ENCODE results near the gene MRPS15.

DNA sequence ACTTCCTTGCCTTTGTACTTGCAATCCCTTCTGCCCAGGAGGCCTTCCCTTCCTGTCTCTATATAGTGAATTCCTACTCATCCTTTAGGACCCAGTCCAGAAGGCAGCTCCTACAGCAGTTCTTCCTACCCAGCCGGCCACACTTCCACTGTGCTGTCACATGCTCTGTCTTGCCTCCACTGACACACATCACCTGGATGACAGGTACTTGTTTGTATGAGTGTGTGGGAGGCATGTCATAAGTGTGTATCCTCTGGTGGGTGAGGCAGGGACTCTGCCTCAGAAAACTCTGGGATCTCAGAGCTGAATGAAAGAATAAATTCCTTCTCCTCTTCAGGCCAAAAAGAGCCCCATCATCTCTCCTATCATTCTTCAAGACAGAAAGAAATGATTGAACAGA lies 8.8 kb downstream of the MRPS15 start:
- TF ChIP-seq, protein P1, sequence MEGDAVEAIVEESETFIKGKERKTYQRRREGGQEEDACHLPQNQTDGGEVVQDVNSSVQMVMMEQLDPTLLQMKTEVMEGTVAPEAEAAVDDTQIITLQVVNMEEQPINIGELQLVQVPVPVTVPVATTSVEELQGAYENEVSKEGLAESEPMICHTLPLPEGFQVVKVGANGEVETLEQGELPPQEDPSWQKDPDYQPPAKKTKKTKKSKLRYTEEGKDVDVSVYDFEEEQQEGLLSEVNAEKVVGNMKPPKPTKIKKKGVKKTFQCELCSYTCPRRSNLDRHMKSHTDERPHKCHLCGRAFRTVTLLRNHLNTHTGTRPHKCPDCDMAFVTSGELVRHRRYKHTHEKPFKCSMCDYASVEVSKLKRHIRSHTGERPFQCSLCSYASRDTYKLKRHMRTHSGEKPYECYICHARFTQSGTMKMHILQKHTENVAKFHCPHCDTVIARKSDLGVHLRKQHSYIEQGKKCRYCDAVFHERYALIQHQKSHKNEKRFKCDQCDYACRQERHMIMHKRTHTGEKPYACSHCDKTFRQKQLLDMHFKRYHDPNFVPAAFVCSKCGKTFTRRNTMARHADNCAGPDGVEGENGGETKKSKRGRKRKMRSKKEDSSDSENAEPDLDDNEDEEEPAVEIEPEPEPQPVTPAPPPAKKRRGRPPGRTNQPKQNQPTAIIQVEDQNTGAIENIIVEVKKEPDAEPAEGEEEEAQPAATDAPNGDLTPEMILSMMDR (IDR thresholded peaks at IDR 0.05; ENCODE audit: low read depth, low read length, missing input control), result no peak
- no peak for TF ChIP-seq RAD21 (IDR thresholded peaks at IDR 0.05)
- TF ChIP-seq, protein P2, sequence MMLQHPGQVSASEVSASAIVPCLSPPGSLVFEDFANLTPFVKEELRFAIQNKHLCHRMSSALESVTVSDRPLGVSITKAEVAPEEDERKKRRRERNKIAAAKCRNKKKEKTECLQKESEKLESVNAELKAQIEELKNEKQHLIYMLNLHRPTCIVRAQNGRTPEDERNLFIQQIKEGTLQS (IDR thresholded peaks at IDR 0.05), result no peak
- no peak for TF ChIP-seq TAF1 (conservative IDR thresholded peaks at IDR 0.05)
- TF ChIP-seq JUND (IDR thresholded peaks at IDR 0.05), result no peak
- TF ChIP-seq, protein P3, sequence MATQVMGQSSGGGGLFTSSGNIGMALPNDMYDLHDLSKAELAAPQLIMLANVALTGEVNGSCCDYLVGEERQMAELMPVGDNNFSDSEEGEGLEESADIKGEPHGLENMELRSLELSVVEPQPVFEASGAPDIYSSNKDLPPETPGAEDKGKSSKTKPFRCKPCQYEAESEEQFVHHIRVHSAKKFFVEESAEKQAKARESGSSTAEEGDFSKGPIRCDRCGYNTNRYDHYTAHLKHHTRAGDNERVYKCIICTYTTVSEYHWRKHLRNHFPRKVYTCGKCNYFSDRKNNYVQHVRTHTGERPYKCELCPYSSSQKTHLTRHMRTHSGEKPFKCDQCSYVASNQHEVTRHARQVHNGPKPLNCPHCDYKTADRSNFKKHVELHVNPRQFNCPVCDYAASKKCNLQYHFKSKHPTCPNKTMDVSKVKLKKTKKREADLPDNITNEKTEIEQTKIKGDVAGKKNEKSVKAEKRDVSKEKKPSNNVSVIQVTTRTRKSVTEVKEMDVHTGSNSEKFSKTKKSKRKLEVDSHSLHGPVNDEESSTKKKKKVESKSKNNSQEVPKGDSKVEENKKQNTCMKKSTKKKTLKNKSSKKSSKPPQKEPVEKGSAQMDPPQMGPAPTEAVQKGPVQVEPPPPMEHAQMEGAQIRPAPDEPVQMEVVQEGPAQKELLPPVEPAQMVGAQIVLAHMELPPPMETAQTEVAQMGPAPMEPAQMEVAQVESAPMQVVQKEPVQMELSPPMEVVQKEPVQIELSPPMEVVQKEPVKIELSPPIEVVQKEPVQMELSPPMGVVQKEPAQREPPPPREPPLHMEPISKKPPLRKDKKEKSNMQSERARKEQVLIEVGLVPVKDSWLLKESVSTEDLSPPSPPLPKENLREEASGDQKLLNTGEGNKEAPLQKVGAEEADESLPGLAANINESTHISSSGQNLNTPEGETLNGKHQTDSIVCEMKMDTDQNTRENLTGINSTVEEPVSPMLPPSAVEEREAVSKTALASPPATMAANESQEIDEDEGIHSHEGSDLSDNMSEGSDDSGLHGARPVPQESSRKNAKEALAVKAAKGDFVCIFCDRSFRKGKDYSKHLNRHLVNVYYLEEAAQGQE (IDR thresholded peaks at IDR 0.05), result no peak
- TF ChIP-seq EGR1 (IDR thresholded peaks at IDR 0.05; ENCODE audit: low read depth in 2 of 2), result no peak
- TF ChIP-seq FOXA1 (IDR thresholded peaks at IDR 0.05), result no peak
- TF ChIP-seq GABPA (IDR thresholded peaks at IDR 0.05 in 1 of 2, conservative IDR thresholded peaks at IDR 0.05 in 1 of 2), result no peak
- TF ChIP-seq, protein P4, sequence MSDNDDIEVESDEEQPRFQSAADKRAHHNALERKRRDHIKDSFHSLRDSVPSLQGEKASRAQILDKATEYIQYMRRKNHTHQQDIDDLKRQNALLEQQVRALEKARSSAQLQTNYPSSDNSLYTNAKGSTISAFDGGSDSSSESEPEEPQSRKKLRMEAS (IDR thresholded peaks at IDR 0.05), result no peak
- no peak for TF ChIP-seq SP1 (IDR thresholded peaks at IDR 0.05)
- no peak for TF ChIP-seq RXRA (IDR thresholded peaks at IDR 0.05)
- no peak for TF ChIP-seq YY1 (IDR thresholded peaks at IDR 0.05)
- TF ChIP-seq NR2F2 (IDR thresholded peaks at IDR 0.05), result no peak
